OCI-LY7 (cell line): ENCODE data around the gene ABLIM1. TPM values are rescaled to one million over a fixed set of nuclear protein-coding genes. Genes with fewer than 3 reads are reported as not detected.

Source experiments
- BruUV-seq: library from RNA; stranded (reverse); fragments of 400-500 nt; replicated peaks from 2 replicates; lab custom pipeline; 2021; lab: Mats Ljungman, UMichigan
- CTCF ChIA-PET: fragments of 300-600 bp; sonication (Branson Sonifier 250); formaldehyde crosslinking; loops from one replicate; lab custom pipeline; 2022; ENCODE audit warnings: antibody characterized with exemption; ENCODE audit not compliant: unreplicated experiment; lab: Charles Lee
- POLR2A ChIA-PET: fragments of 300-600 bp; sonication (Branson Sonifier 250); formaldehyde crosslinking; loops from one replicate; lab custom pipeline; 2022; ENCODE audit warnings: antibody characterized with exemption; lab: Charles Lee
- DNase-seq: peaks from one replicate; pipeline ENCODE4 v3.0.0-alpha.2; 2015; ENCODE audit warnings: low spot score
- H2AFZ ChIP-seq: fragments of 200-600 bp; sonication (generic), shearing (Covaris generic); 2 replicates; pipeline ENCODE4 v1.6.1; 2014; ENCODE audit warnings: mild to moderate bottlenecking, antibody characterized with exemption, low read length, moderate library complexity
- H3K27ac ChIP-seq: fragments of 200-600 bp; sonication (generic); 2 replicates; pipeline ENCODE4 v1.5.1; 2014; ENCODE audit warnings: mixed run types, low read depth, mild to moderate bottlenecking, moderate library complexity, low read length, inconsistent platforms; ENCODE audit not compliant: poor library complexity, severe bottlenecking
- H3K36me3 ChIP-seq: fragments of 200-600 bp; sonication (generic); 2 replicates; pipeline ENCODE4 v1.6.1; 2014; ENCODE audit warnings: mild to moderate bottlenecking, antibody characterized with exemption, low read length, moderate library complexity, mixed read lengths; ENCODE audit not compliant: insufficient read depth
- H3K4me1 ChIP-seq: fragments of 200-600 bp; sonication (generic); 2 replicates; pipeline ENCODE4 v1.5.1; 2014; ENCODE audit warnings: mild to moderate bottlenecking, low read length; ENCODE audit not compliant: insufficient read depth, poor library complexity, severe bottlenecking
- H3K4me2 ChIP-seq: fragments of 200-600 bp; sonication (generic); 2 replicates; pipeline ENCODE4 v1.6.1; 2014; ENCODE audit warnings: mild to moderate bottlenecking, low read length
- H3K4me3 ChIP-seq: fragments of 200-600 bp; sonication (generic); 2 replicates; pipeline ENCODE4 v1.5.1; 2014; ENCODE audit warnings: mild to moderate bottlenecking, low read depth, low read length; ENCODE audit not compliant: poor library complexity, severe bottlenecking
- H3K79me2 ChIP-seq: fragments of 200-600 bp; sonication (generic); 2 replicates; pipeline ENCODE4 v1.6.1; 2016; ENCODE audit warnings: low read depth, mild to moderate bottlenecking, low read length, moderate library complexity, mixed read lengths; ENCODE audit not compliant: insufficient read depth
- H3K9me2 ChIP-seq: fragments of 200-600 bp; sonication (generic); 2 replicates; pipeline ENCODE4 v1.6.1; 2016; ENCODE audit warnings: mild to moderate bottlenecking, low read length, mixed read lengths; ENCODE audit not compliant: insufficient read depth
- H3K9me3 ChIP-seq: fragments of 200-600 bp; sonication (generic); 2 replicates; pipeline ENCODE4 v1.6.1; 2014; ENCODE audit warnings: mild to moderate bottlenecking, mixed run types, low read length, mixed read lengths
- H4K20me1 ChIP-seq: fragments of 200-600 bp; sonication (generic); 2 replicates; pipeline ENCODE4 v1.6.1; 2014; ENCODE audit warnings: mild to moderate bottlenecking, antibody characterized with exemption, low read length, moderate library complexity, mixed read lengths; ENCODE audit not compliant: insufficient read depth
- CTCF ChIP-seq: fragments of 200-600 bp; sonication (generic); conservative IDR thresholded peaks from 2 replicates; pipeline ENCODE4 v1.5.1; 2014; ENCODE audit warnings: mild to moderate bottlenecking, antibody characterized with exemption, low read length, moderate library complexity, mixed read lengths
- EZH2phosphoT487 ChIP-seq: fragments of 200-600 bp; sonication (generic); IDR thresholded peaks from 2 replicates; pipeline ENCODE4 v1.6.1; 2018; ENCODE audit warnings: low read depth, borderline replicate concordance, mild to moderate bottlenecking, mixed run types, antibody characterized with exemption, low read length, moderate library complexity, mixed read lengths
- intact Hi-C: fragments of 100-400 bp; cut with micrococcal nuclease; formaldehyde crosslinking; loops from one replicate; pipeline ENCODE4 v1.10.0; 2022; ENCODE audit not compliant: unreplicated experiment
- total RNA-seq, 2 experiments: library from RNA; depleted of rRNA in 1 of 2; stranded (reverse); fragments of >200 nt in 1 of 2; shearing (Covaris generic) in 1 of 2; gene quantifications; 2 replicates each; pipeline ENCODE4 v1.2.3, GENCODE V29; 2014 to 2022

ABLIM1 gene
- total RNA-seq, 2 experiments from 2014 or later, result 94.2 to 268 TPM

DNA sequence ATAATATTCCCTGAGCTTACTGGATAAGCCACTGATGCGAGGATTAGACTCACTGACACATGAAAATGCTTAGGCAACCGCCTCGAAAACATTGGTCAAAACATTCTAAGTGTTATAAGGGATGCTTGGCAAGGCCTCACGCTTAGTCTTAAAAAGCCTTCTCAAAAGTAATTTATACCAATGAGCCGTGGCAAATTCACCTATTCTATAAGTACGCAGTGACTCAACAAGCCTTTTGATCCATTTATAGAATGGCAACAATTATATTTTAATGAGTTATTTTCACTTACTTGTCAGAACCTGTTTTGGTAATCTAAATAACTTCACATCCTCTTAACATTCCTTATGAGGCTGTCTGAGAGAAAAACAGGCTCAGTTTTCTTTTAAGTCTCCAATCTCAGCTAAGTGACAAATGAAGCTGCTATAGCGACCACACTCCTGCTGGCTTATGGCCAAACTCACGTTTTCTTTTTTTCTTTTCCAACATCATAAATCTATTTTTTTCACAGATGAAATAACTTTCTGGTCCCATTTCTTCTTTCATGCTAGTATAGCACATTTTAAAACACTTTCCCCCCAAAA is 132.6 kb downstream of the ABLIM1 start:
- intact Hi-C loops, result loop anchor here (10.0 kb wide), 1 partner anchor 671 kb away; the partner anchor contains the start of genes DCLRE1A and NHLRC2
- peak; percentile 33 for DNase-seq
- TF ChIP-seq EZH2phosphoT487 (no peak), CTCF (no peak)
- Histone ChIP-seq H3K27ac (peak overlapping the region; percentile 91), H2AFZ (no peak overlapping the region), H3K9me2 (no peaks in the 10 kb centered on the region), H3K79me2 (peaks cover 60% of the 10 kb centered on the region), H4K20me1 (peaks cover 44% of the 10 kb centered on the region; the same call in 1 of the 2 replicates), H3K4me2 (peak overlapping the region; percentile 95), H3K9me3 (no peaks in the 10 kb centered on the region), H3K4me3 (peak overlapping the region; percentile 89), H3K4me1 (peaks cover 43% of the 10 kb centered on the region), H3K36me3 (peaks cover 33% of the 10 kb centered on the region)
- ChIA-PET POLR2A (interaction anchor here (0.6 to 16.1 kb wide), 10 partner anchors 7 to 359 kb away, joined by 3 to 464 read pairs (median 25); no protein-coding TSS in a partner anchor), CTCF (interaction anchor here (0.7 to 2.3 kb wide), 4 partner anchors 8 to 25 kb away, joined by 3 to 11 read pairs (median 4); no protein-coding TSS in a partner anchor)
- BruUV-seq, result no TSS peak

- H3K4me3 ChIP-seq, result peak overlapping the region; percentile 89
- TF ChIP-seq EZH2phosphoT487 (no peak), CTCF (peak; percentile 56)
- peak overlapping the region; percentile 95 for H3K4me2 ChIP-seq
- intact Hi-C loops, result loop anchor here (10.0 kb wide), 1 partner anchor 669 kb away; the partner anchor contains the start of genes DCLRE1A and NHLRC2
- H3K79me2 ChIP-seq, result peaks cover 76% of the 10 kb centered on the region
- ChIA-PET POLR2A (interaction anchor here (0.6 to 16.1 kb wide), 9 partner anchors 9 to 290 kb away, joined by 3 to 464 read pairs (median 6); no protein-coding TSS in a partner anchor), CTCF (interaction anchor here (0.5 to 1.5 kb wide), 8 partner anchors 17 to 52 kb away, joined by 3 to 14 read pairs (median 4); no protein-coding TSS in a partner anchor)
- BruUV-seq, result no TSS peak
- peaks cover 60% of the 10 kb centered on the region for H4K20me1 ChIP-seq
- H3K36me3 ChIP-seq, result peaks cover 48% of the 10 kb centered on the region
- no peaks in the 10 kb centered on the region for H3K9me3 ChIP-seq
- DNase-seq, result peak; percentile 76
- peak overlapping the region; percentile 91 for H3K27ac ChIP-seq
- no peak overlapping the region for H2AFZ ChIP-seq
- H3K9me2 ChIP-seq, result no peaks in the 10 kb centered on the region
- peaks cover 59% of the 10 kb centered on the region for H3K4me1 ChIP-seq
Observed at GRCh38 chr10:114523876-114524275, 134.2 kb downstream of the ABLIM1 start.
